Measurements from ENCODE around the gene SIPA1L3. TPM values are rescaled to one million over a fixed set of nuclear protein-coding genes. Genes with fewer than 3 reads are reported as not detected.

SIPA1L3 gene
- total and polyA plus RNA-seq, 2 experiments from 2014 or later: 15.7 to 54.1 TPM

- TF ChIP-seq REST (IDR thresholded peaks at IDR 0.05; ENCODE audit: unreplicated experiment): no peak
- TF ChIP-seq, protein P1, sequence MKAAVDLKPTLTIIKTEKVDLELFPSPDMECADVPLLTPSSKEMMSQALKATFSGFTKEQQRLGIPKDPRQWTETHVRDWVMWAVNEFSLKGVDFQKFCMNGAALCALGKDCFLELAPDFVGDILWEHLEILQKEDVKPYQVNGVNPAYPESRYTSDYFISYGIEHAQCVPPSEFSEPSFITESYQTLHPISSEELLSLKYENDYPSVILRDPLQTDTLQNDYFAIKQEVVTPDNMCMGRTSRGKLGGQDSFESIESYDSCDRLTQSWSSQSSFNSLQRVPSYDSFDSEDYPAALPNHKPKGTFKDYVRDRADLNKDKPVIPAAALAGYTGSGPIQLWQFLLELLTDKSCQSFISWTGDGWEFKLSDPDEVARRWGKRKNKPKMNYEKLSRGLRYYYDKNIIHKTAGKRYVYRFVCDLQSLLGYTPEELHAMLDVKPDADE (IDR thresholded peaks at IDR 0.05): no peak
- no peak for TF ChIP-seq NANOG (IDR thresholded peaks at IDR 0.05; ENCODE audit: borderline replicate concordance)
- TF ChIP-seq ZNF114 (CRISPR knock-in tag; IDR thresholded peaks at IDR 0.05): no peak
- no peak for TF ChIP-seq JUNB (IDR thresholded peaks at IDR 0.05; ENCODE audit: unreplicated experiment)
- TF ChIP-seq POLR2AphosphoS5 (IDR thresholded peaks at IDR 0.05; ENCODE audit: low read depth): no peak
- no peak for TF ChIP-seq STAT1 (IDR thresholded peaks at IDR 0.05; ENCODE audit: unreplicated experiment)
These were observed 295.5 kb downstream of the SIPA1L3 start (continued) for GRCh38 chr19:38202504-38202903.

GRCh38 chr19:38203197-38203596, 296.2 kb downstream of the SIPA1L3 start:
- H3K27me3 Mint-ChIP-seq (ENCODE audit: insufficient read depth, low read depth, poor library complexity): peaks cover 4% of the 10 kb centered on the region
- no peaks in the 10 kb centered on the region for H3K9me2 ChIP-seq (ENCODE audit: insufficient read depth)
- H3K4me1 ChIP-seq (ENCODE audit: insufficient read depth): peaks cover 6% of the 10 kb centered on the region
- no peak overlapping the region for H2AFZ ChIP-seq
- H3K27me3 ChIP-seq (ENCODE audit: insufficient read depth): no peaks in the 10 kb centered on the region
- peaks cover 18% of the 10 kb centered on the region for H3K4me1 Mint-ChIP-seq
- no peak overlapping the region for H3K4me3 Mint-ChIP-seq
- ATAC-seq (no peak), DNase-seq (ENCODE audit: low spot score) (no peak)
- H3K4me3 ChIP-seq: no peak overlapping the region
- peaks cover 7% of the 10 kb centered on the region for H3K36me3 Mint-ChIP-seq (ENCODE audit: low read depth)
- no peaks in the 10 kb centered on the region for H4K20me1 ChIP-seq (replicated peaks; ENCODE audit: insufficient read depth)
- H3F3A ChIP-seq (replicated peaks; ENCODE audit: low read depth): peaks cover 5% of the 10 kb centered on the region
- no peaks in the 10 kb centered on the region for H3K36me3 ChIP-seq (ENCODE audit: insufficient read depth)
- no peak overlapping the region for H3K4me2 ChIP-seq
- H3K27ac Mint-ChIP-seq: no peak overlapping the region
- H3K9me3 Mint-ChIP-seq: no peaks in the 10 kb centered on the region
- TF ChIP-seq REST (IDR thresholded peaks at IDR 0.05; ENCODE audit: unreplicated experiment): no peak
- TF ChIP-seq CTCF (conservative IDR thresholded peaks at IDR 0.05; ENCODE audit: low read depth in 2 of 2): no peak
- no peak for TF ChIP-seq EZH2phosphoT487 (IDR thresholded peaks at IDR 0.05; ENCODE audit: unreplicated experiment)
- TF ChIP-seq EZH2 (IDR thresholded peaks at IDR 0.05; ENCODE audit: low read depth, unreplicated experiment): no peak
- no peak for TF ChIP-seq POLR2AphosphoS5 (IDR thresholded peaks at IDR 0.05; ENCODE audit: low read depth)
- no peak overlapping the region for H3K27ac ChIP-seq (ENCODE audit: low read depth)
- H3K79me2 ChIP-seq (replicated peaks; ENCODE audit: insufficient read depth): no peaks in the 10 kb centered on the region

All from GM23338 (cell line).